Measurements from ENCODE around the gene CTNNA3. TPM values are rescaled to one million over a fixed set of nuclear protein-coding genes. Genes with fewer than 3 reads are reported as not detected.
A peak's percentile ranks its signal among the peaks of the same experiment; 100 is the strongest.

CTNNA3 gene
- total and polyA plus RNA-seq, 4 donors = 0.16 to 2.4 (median 1.4) TPM

- H3K9ac ChIP-seq (ENCODE audit: low read depth in 1 of 2, low read length in 2 of 2) = no peak overlapping the region
- H3K4me1 ChIP-seq (ENCODE audit: control insufficient read depth in 4 of 4, insufficient read depth in 4 of 4, low read length in 3 of 4) = no peaks in the 10 kb centered on the region
- DNase-seq (ENCODE audit: low spot score) = no peak
- H3K36me3 ChIP-seq (ENCODE audit: control insufficient read depth in 4 of 4, insufficient read depth in 3 of 4, low read depth in 1 of 4, low read length in 3 of 4) = no peaks in the 10 kb centered on the region
- H3K4me3 ChIP-seq (ENCODE audit: low read depth in 1 of 3, low read length in 3 of 3) = no peak overlapping the region
- WGBS = 91% methylated on average over 1 of the region's 1 CpG
- peak; percentile 61 to 66 for TF ChIP-seq RAD21 (IDR thresholded peaks at IDR 0.05)
- no peak for TF ChIP-seq HNF4A (conservative IDR thresholded peaks at IDR 0.05)
- no peaks in the 10 kb centered on the region for H3K9me3 ChIP-seq (ENCODE audit: control insufficient read depth in 4 of 4, low read length in 3 of 4)
- H3K27me3 ChIP-seq (ENCODE audit: control insufficient read depth in 4 of 4, insufficient read depth in 4 of 4, low read length in 3 of 4) = no peaks in the 10 kb centered on the region
- no peak overlapping the region for H3K27ac ChIP-seq (ENCODE audit: low read depth in 1 of 2, low read length in 2 of 2)
Measured at GRCh38 chr10:66301078-66301477, 1394.9 kb downstream of the CTNNA3 start.

- Histone ChIP-seq H3K36me3 (ENCODE audit: control insufficient read depth in 4 of 4, insufficient read depth in 3 of 4, low read depth in 1 of 4, low read length in 3 of 4) (no peaks in the 10 kb centered on the region), H3K4me1 (ENCODE audit: control insufficient read depth in 4 of 4, insufficient read depth in 4 of 4, low read length in 3 of 4) (no peaks in the 10 kb centered on the region), H3K27ac (ENCODE audit: low read depth in 1 of 2, low read length in 2 of 2) (no peak overlapping the region), H3K4me3 (ENCODE audit: low read depth in 1 of 3, low read length in 3 of 3) (no peak overlapping the region), H3K9me3 (ENCODE audit: control insufficient read depth in 4 of 4, low read length in 3 of 4) (no peaks in the 10 kb centered on the region), H3K27me3 (ENCODE audit: control insufficient read depth in 4 of 4, insufficient read depth in 4 of 4, low read length in 3 of 4) (no peaks in the 10 kb centered on the region), H3K9ac (ENCODE audit: low read depth in 1 of 2, low read length in 2 of 2) (no peak overlapping the region)
- 71% methylated on average over 3 of the region's 3 CpGs for WGBS
- no peak for DNase-seq (ENCODE audit: low spot score)
- TF ChIP-seq REST (IDR thresholded peaks at IDR 0.05) (no peak), CTCF (IDR thresholded peaks at IDR 0.05; ENCODE audit: low read depth, low read length, missing input control) (no peak), JUND (IDR thresholded peaks at IDR 0.05) (no peak), RXRA (IDR thresholded peaks at IDR 0.05) (no peak)
Measured at GRCh38 chr10:66295602-66296001, 1400.4 kb downstream of the CTNNA3 start.

GRCh38 chr10:66294538-66294937 is 1401.5 kb downstream of the CTNNA3 start:
- H3K27me3 ChIP-seq (ENCODE audit: control insufficient read depth in 4 of 4, insufficient read depth in 4 of 4, low read length in 3 of 4) = no peaks in the 10 kb centered on the region
- no peaks in the 10 kb centered on the region for H3K4me1 ChIP-seq (ENCODE audit: control insufficient read depth in 4 of 4, insufficient read depth in 4 of 4, low read length in 3 of 4)
- TF ChIP-seq HNF4A (conservative IDR thresholded peaks at IDR 0.05) (no peak), TAF1 (conservative IDR thresholded peaks at IDR 0.05) (no peak), RXRA (IDR thresholded peaks at IDR 0.05) (no peak), FOXA2 (IDR thresholded peaks at IDR 0.05) (no peak), GABPA (IDR thresholded peaks at IDR 0.05 in 1 of 2, conservative IDR thresholded peaks at IDR 0.05 in 1 of 2) (no peak), NR2F2 (IDR thresholded peaks at IDR 0.05) (no peak), JUND (IDR thresholded peaks at IDR 0.05) (no peak), YY1 (IDR thresholded peaks at IDR 0.05) (no peak), RAD21 (IDR thresholded peaks at IDR 0.05) (no peak)
- H3K4me3 ChIP-seq (ENCODE audit: low read depth in 1 of 3, low read length in 3 of 3) = no peak overlapping the region
- DNase-seq (ENCODE audit: low spot score) = no peak
- no peaks in the 10 kb centered on the region for H3K36me3 ChIP-seq (ENCODE audit: control insufficient read depth in 4 of 4, insufficient read depth in 3 of 4, low read depth in 1 of 4, low read length in 3 of 4)
- no peak overlapping the region for H3K27ac ChIP-seq (ENCODE audit: low read depth in 1 of 2, low read length in 2 of 2)
- H3K9ac ChIP-seq (ENCODE audit: low read depth in 1 of 2, low read length in 2 of 2) = no peak overlapping the region
- 65% methylated on average over 3 of the region's 3 CpGs for WGBS
- H3K9me3 ChIP-seq (ENCODE audit: control insufficient read depth in 4 of 4, low read length in 3 of 4) = no peaks in the 10 kb centered on the region
